Astrocyte (in vitro differentiated cells and primary cell): ENCODE data around the gene GPBP1. TPM values are rescaled to one million over a fixed set of nuclear protein-coding genes. Genes with fewer than 3 reads are reported as not detected.
"Not testable (repeated sequence)": the region's sequence is repeated elsewhere in the genome, so short reads cannot be mapped to it uniquely, and the experiment has no call there.

ENCODE experiments used
- DNase-seq: peaks from one replicate; pipeline ENCODE4 v3.0.0-alpha.2; 2010; ENCODE audit warnings: low read depth
- FAIRE-seq: peaks from 2 replicates; lab custom pipeline; 2011; peaks lifted over from hg19 to GRCh38; lab: Jason Lieb, UNC
- H2AFZ ChIP-seq: 2 replicates; pipeline ENCODE4 v1.6.0; 2012; ENCODE audit warnings: low read depth, low read length, inconsistent platforms
- H3K27ac ChIP-seq: 2 replicates; pipeline ENCODE4 v1.5.1; 2011; ENCODE audit warnings: low read depth, low read length, inconsistent platforms
- H3K27me3 ChIP-seq: 2 replicates; pipeline ENCODE4 v1.6.0; 2011; ENCODE audit warnings: low read length, inconsistent platforms; ENCODE audit not compliant: insufficient read depth
- H3K36me3 ChIP-seq: 2 replicates; pipeline ENCODE4 v1.5.1; 2011; ENCODE audit warnings: low read length, inconsistent platforms; ENCODE audit not compliant: insufficient read depth
- H3K4me1 ChIP-seq: 2 replicates; pipeline ENCODE4 v1.5.1; 2011; ENCODE audit warnings: low read length, inconsistent platforms; ENCODE audit not compliant: insufficient read depth
- H3K4me2 ChIP-seq: 2 replicates; pipeline ENCODE4 v1.6.0; 2012; ENCODE audit warnings: low read length, inconsistent platforms
- H3K4me3 ChIP-seq: 2 replicates; pipeline ENCODE4 v1.5.1; 2011; ENCODE audit warnings: low read depth, mild to moderate bottlenecking, low read length, inconsistent platforms; ENCODE audit not compliant: insufficient read depth
- H3K79me2 ChIP-seq: 2 replicates; pipeline ENCODE4 v1.6.0; 2012; ENCODE audit warnings: mild to moderate bottlenecking, low read length, inconsistent platforms; ENCODE audit not compliant: insufficient read depth
- H3K9ac ChIP-seq: 2 replicates; pipeline ENCODE4 v1.6.0; 2012; ENCODE audit warnings: mild to moderate bottlenecking, low read length, inconsistent platforms
- H3K9me3 ChIP-seq: 2 replicates; pipeline ENCODE4 v1.5.1; 2012; ENCODE audit warnings: low read depth, mild to moderate bottlenecking, low read length, inconsistent platforms; ENCODE audit not compliant: insufficient read depth
- H4K20me1 ChIP-seq: 2 replicates; pipeline ENCODE4 v1.6.0; 2012; ENCODE audit warnings: low read length, inconsistent platforms; ENCODE audit not compliant: insufficient read depth
- H3K27ac Mint-ChIP-seq: one replicate; pipeline ENCODE4 v1.8.0; 2021; ENCODE audit warnings: mild to moderate bottlenecking, mixed read lengths; ENCODE audit not compliant: unreplicated experiment
- H3K27me3 Mint-ChIP-seq: one replicate; pipeline ENCODE4 v1.8.0; 2021; ENCODE audit warnings: low read depth, mixed read lengths; ENCODE audit not compliant: unreplicated experiment
- H3K36me3 Mint-ChIP-seq: one replicate; pipeline ENCODE4 v1.8.0; 2021; ENCODE audit warnings: low read depth, mixed read lengths; ENCODE audit not compliant: unreplicated experiment
- H3K4me1 Mint-ChIP-seq: one replicate; pipeline ENCODE4 v1.8.0; 2021; ENCODE audit warnings: low read depth, mixed read lengths; ENCODE audit not compliant: unreplicated experiment
- H3K4me3 Mint-ChIP-seq: one replicate; pipeline ENCODE4 v1.8.0; 2021; ENCODE audit warnings: mild to moderate bottlenecking, moderate library complexity, mixed read lengths; ENCODE audit not compliant: unreplicated experiment
- H3K9me3 Mint-ChIP-seq: one replicate; pipeline ENCODE4 v1.8.0; 2021; ENCODE audit warnings: mild to moderate bottlenecking, mixed read lengths; ENCODE audit not compliant: unreplicated experiment
- EZH2 ChIP-seq: IDR thresholded peaks from 2 replicates; pipeline ENCODE4 v1.6.1; 2012; ENCODE audit warnings: mild to moderate bottlenecking, low read length, inconsistent platforms; ENCODE audit not compliant: insufficient read depth
- total RNA-seq: library from RNA; stranded (reverse); gene quantifications from 2 replicates; pipeline ENCODE4 v1.2.1, GENCODE V29; 2021
- TF ChIP-seq, protein P1 (sequence below): IDR thresholded peaks from 2 replicates; pipeline ENCODE4 v1.5.1; 2011; ENCODE audit warnings: low read depth, mild to moderate bottlenecking, inconsistent platforms, low read length, moderate library complexity; ENCODE audit not compliant: insufficient read depth

GPBP1 gene
- total RNA-seq, 1 donor from 2014 or later: 59.8 TPM

DNA sequence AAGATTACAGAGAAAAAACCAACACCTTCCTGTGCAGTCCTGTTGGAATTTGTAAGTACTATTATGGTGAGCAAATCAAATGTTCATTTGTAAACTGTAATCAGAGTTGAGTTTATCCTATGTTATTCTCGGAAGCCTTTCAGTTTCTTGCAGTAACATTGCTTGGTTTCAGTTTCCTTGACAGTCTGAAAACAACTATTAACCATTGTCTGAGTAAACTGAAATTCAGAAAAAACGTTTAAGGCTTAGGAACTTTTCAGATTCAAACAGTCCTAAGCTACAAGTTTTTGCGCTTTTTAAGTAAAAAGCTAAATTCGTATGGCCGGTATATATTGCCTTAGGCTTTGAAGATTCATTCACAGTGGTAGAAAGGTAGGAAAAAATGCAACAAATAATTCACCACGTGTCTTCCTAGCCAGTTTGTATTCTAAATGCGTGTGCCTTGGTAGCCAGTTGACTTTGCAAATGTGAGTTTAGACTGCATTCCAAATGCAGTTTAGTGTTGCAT is 2.5 kb downstream of the GPBP1 start:
- H3K4me3 ChIP-seq: peak overlapping the region; percentile 88
- peak overlapping the region; percentile 97 for H3K27ac Mint-ChIP-seq

DNA sequence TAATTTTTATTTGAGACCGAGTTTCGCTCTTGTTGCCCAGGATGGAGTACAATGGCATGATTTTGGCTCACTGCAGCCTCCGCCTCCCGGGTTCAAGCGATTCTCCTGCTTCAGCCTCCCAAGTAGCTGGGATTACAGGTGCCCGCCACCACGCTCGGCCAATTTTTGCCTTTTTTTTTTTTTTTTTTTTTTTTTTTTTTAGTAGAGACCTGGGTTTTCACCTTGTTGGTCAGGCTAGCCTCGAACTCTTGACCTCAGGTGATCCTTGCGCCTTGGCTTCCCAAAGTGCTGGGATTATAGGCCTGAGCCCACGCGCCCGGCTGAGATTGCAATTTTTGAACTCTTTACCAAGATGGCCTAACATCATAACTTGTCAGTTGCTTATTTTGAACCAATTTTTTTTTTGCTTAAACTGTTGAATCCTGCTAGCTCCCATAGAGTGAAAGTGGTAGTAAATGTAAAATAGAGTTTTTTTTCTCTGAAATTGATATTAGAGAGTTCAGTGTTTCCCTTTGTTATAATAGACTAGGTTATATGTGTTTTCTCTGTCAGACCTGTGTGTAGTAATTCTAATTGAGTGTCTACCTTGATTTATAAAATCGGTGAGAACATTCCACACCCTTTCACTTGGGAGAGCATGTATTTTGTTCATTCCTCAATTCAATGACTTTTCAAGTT is 3.8 kb downstream of the GPBP1 start:
- H3K4me1 Mint-ChIP-seq: peaks cover 16% of the 10 kb centered on the region
- H4K20me1 ChIP-seq: peaks cover 75% of the 10 kb centered on the region

More for the DNA sequence above, 2.5 kb downstream of the GPBP1 start:
- TF ChIP-seq, protein P1, sequence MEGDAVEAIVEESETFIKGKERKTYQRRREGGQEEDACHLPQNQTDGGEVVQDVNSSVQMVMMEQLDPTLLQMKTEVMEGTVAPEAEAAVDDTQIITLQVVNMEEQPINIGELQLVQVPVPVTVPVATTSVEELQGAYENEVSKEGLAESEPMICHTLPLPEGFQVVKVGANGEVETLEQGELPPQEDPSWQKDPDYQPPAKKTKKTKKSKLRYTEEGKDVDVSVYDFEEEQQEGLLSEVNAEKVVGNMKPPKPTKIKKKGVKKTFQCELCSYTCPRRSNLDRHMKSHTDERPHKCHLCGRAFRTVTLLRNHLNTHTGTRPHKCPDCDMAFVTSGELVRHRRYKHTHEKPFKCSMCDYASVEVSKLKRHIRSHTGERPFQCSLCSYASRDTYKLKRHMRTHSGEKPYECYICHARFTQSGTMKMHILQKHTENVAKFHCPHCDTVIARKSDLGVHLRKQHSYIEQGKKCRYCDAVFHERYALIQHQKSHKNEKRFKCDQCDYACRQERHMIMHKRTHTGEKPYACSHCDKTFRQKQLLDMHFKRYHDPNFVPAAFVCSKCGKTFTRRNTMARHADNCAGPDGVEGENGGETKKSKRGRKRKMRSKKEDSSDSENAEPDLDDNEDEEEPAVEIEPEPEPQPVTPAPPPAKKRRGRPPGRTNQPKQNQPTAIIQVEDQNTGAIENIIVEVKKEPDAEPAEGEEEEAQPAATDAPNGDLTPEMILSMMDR: no peak
- TF ChIP-seq EZH2: no peak
- FAIRE-seq: no peak
- peak overlapping the region; percentile 95 for H3K4me3 Mint-ChIP-seq
- H3K9me3 Mint-ChIP-seq: no peaks in the 10 kb centered on the region
- DNase-seq: peak; percentile 81
- Histone ChIP-seq H4K20me1 (peaks cover 66% of the 10 kb centered on the region), H2AFZ (no peak overlapping the region), H3K79me2 (peaks cover 75% of the 10 kb centered on the region), H3K9ac (peak overlapping the region; percentile 100), H3K27ac (peak overlapping the region; percentile 98), H3K27me3 (no peaks in the 10 kb centered on the region), H3K36me3 (no peaks in the 10 kb centered on the region), H3K9me3 (no peaks in the 10 kb centered on the region), H3K4me1 (peaks cover 34% of the 10 kb centered on the region), H3K4me2 (peak overlapping the region; percentile 97)
- peaks cover 11% of the 10 kb centered on the region for H3K36me3 Mint-ChIP-seq
- H3K4me1 Mint-ChIP-seq: peaks cover 19% of the 10 kb centered on the region
- H3K27me3 Mint-ChIP-seq: no peaks in the 10 kb centered on the region

DNA sequence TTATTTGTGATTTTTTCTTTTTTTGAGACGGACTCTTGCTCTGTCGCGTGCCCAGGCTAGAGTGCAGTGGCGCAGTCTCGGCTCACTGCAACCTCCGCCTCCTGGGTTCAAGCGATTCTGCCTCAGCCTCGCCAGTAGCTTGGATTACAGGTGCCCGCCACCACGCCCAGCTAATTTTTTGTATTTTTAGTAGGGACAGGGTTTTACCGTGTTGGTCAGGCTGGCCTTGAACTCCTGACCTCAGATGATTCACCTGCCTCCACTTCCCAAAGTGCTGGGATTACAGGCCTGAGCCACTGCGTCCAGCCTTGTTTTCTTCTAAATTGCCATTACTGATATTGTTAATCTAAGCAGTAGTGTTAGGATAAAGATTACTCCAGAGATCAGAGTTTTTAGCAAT is 4.4 kb downstream of the GPBP1 start:
- peak overlapping the region; percentile 97 for H3K4me2 ChIP-seq
- not testable (repeated sequence) for H3K27me3 Mint-ChIP-seq, H3K9me3 Mint-ChIP-seq, H3K27ac Mint-ChIP-seq, FAIRE-seq, H3K27me3 ChIP-seq, DNase-seq, H3K27ac ChIP-seq, H3K9me3 ChIP-seq, H2AFZ ChIP-seq, H3K36me3 ChIP-seq
- H3K4me1 ChIP-seq: peaks cover 31% of the 10 kb centered on the region
- peaks cover 78% of the 10 kb centered on the region for H4K20me1 ChIP-seq
- Mint-ChIP-seq H3K4me3 (peak overlapping the region; percentile 95), H3K36me3 (peaks cover 11% of the 10 kb centered on the region), H3K4me1 (peaks cover 16% of the 10 kb centered on the region)
- H3K4me3 ChIP-seq: peak overlapping the region; percentile 22
- H3K79me2 ChIP-seq: peaks cover 93% of the 10 kb centered on the region
- peak overlapping the region; percentile 7 for H3K9ac ChIP-seq

More for the DNA sequence above, 3.8 kb downstream of the GPBP1 start:
- Histone ChIP-seq H3K27ac (no peak overlapping the region), H3K4me1 (peaks cover 34% of the 10 kb centered on the region), H3K4me2 (peak overlapping the region; percentile 97), H3K9ac (no peak overlapping the region), H2AFZ (no peak overlapping the region), H3K4me3 (no peak overlapping the region), H3K27me3 (no peaks in the 10 kb centered on the region), H3K9me3 (no peaks in the 10 kb centered on the region), H3K79me2 (peaks cover 87% of the 10 kb centered on the region), H3K36me3 (no peaks in the 10 kb centered on the region)
- FAIRE-seq (no peak), DNase-seq (no peak)
- H3K9me3 Mint-ChIP-seq: no peaks in the 10 kb centered on the region
- peaks cover 11% of the 10 kb centered on the region for H3K36me3 Mint-ChIP-seq
- H3K27ac Mint-ChIP-seq: no peak overlapping the region
- H3K4me3 Mint-ChIP-seq: peak overlapping the region; percentile 95
- TF ChIP-seq EZH2: no peak
- TF ChIP-seq, protein P1: no peak
- no peaks in the 10 kb centered on the region for H3K27me3 Mint-ChIP-seq
